HG02678 (cell line): Measurements from ENCODE around the gene IGFBP7.

Experiments used
- ATAC-seq: cut with Tn5 transposase; IDR thresholded peaks from one replicate; pipeline ENCODE4 v1.9.1; 2021; ENCODE audit warnings: mild to moderate bottlenecking, moderate library complexity; ENCODE audit not compliant: unreplicated experiment

The IGFBP7 gene, protein sequence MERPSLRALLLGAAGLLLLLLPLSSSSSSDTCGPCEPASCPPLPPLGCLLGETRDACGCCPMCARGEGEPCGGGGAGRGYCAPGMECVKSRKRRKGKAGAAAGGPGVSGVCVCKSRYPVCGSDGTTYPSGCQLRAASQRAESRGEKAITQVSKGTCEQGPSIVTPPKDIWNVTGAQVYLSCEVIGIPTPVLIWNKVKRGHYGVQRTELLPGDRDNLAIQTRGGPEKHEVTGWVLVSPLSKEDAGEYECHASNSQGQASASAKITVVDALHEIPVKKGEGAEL

DNA sequence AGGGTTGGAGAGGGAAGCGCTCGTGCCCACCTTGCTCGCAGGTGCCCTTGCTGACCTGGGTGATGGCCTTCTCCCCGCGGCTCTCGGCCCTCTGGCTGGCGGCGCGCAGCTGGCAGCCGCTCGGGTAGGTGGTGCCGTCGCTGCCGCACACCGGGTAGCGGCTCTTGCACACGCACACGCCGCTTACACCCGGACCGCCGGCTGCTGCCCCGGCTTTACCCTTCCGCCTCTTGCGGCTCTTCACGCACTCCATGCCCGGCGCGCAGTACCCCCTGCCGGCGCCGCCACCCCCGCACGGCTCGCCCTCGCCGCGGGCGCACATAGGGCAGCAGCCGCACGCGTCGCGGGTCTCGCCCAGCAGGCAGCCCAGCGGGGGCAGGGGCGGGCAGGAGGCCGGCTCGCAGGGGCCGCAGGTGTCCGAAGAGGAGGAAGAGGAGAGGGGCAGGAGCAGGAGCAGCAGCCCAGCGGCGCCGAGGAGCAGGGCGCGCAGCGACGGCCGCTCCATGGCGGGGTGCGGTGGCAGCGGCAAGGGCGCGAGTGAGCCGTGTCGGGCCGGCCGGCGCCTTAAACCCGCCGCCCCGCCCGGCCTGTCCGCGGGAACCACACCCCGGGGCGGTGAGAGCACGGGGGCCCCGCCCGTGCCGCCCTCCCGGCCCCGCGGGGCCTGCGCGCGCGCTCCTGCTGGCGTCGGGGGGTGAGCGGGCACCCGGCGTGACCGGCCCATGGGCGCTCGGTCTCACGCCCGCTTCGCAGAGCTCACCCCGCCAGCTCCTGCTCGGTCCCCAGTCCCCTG, at the start of gene IGFBP7:
TSS of gene IGFBP7 (minus strand) at position 539 of the 793 bp plus-strand sequence. CDS start at position 505, 34 bp downstream.
- no peak for ATAC-seq

DNA sequence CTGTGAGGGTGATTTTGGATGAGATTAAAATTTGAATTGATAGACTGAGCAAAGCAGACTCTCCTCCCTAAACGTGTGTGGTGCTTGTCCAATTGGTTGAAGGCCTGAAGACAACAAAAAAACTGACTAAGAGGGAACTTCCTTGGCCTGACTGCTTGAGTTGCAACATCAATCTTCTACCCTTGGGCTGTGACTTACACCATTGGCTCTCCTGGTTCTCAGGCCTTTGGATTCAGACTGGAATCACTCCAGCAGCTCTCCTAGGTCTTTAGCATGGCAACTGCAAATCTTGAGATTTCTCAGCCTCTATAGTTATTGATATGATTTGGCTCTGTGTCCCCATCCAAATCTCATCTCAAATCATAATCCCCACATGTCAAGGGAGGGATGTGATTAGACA, 49.7 kb upstream of the IGFBP7 start:
- no peak for ATAC-seq

DNA sequence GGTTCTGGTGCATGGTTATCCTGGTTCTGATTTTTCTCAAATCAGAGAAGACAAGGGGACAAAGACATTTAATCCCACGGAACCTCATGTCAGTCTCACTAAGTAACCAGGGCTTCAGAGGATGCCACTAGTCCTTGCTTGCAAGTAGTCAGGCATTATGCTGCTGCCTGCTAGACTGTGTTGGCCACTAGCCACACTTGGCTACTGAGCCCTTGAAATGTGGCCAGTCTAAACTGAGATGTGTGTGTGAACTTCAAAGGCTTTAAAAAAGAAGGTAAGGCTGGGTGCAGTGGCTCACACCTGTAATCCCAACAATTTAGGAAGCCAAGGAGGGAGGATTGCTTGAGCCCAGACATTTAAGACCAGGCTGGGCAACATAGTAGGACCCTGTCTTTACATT, 48.6 kb upstream of the IGFBP7 start:
- no peak for ATAC-seq

DNA sequence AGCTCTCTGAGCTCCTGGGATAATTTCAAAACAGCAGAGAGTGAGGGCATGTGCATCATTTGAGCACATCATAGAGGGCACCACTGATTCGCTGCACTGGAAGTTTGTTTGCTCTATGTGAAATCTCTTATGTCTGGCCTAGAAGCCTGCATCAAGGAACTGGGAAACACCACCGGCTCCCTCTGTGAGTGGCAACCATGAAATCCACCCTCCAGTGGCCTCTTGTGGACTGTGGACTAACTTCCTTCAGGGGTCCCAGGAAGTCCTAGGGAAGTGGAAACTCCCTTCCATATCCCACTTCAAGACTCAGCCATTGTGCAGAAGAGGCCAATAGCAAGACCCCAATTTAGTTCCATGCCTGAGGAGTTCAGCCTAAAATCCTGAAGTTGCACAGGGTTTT, 48.0 kb upstream of the IGFBP7 start:
- no peak for ATAC-seq

DNA sequence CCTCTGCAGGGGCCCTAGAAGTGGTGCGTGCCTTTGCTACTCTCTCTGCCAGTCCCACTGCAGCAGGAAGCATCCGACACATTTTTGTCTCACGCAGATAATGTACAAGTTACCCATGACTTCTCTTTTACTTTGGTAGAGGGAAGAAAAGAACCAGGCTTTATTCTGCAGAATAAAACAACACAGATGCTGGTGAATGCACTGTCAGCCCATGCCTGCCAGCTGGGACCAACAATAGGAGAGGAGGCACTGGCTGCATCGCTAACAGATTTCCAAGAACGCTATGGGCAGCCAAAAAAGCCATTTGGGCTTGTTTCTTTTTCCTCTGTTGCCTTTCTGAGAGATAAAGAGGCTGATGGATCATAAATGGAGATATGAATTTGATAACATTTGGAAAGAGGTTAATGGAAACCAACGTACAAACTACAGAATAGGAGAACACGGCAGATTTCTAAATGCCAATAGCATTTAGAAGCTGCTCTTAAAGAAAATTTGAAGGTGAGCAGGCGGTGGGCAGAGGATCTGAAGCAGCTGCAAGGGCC, 47.5 kb upstream of the IGFBP7 start:
- ATAC-seq: no peak

DNA sequence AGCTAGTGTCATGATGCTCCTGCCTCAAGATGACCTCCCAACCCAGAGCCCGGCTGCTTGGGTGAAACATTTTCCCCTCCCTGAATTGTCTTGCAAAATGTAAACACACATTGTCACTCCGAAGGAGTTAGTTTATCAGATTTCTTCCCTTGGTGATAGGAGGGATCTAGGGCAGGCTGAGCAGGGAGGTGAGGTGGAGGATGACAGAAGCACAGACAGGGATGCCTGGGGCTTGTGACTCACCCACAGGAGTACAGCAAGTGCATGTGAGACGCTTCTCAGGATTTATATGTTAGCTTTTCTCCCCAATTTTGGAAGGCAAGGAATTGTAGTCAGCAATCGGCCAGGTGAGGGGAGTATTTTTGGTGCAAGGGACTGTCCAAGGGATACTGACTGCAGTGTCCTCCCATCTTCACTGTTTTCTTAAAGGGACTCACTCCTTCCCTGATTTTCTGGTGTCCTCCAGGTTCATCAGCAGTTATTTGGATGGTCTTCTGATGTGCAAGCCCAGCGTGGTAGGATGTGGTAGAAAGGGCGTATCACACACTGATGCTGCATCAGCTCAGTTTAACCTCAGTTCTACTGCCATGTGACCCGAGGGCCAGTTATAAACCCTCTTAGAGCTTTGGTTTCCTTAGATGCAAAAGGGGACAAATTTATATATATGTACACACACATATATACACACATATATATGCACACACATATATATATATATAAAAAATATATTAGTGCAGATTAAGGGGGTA, 46.2 kb upstream of the IGFBP7 start:
- no peak for ATAC-seq

DNA sequence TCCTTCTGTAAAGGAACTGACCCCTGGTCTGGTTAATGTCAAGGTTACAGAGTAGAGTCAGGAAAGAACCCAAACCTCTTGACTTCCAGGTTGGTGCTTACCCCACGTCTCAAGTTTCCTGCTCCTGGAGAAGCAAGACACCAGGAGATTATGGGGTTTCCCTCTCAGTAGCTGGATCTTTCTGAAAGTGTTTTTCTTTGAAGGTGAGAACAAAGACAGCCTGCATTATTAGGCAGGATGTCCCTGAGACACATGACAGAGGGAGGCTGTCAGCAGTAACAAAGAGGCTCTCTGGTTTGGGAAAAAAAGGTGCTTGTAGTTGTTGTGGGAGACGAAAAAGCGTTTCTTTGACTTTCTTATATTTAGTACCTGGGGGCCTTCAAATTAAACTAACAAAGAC, 44.7 kb upstream of the IGFBP7 start:
- no peak for ATAC-seq

DNA sequence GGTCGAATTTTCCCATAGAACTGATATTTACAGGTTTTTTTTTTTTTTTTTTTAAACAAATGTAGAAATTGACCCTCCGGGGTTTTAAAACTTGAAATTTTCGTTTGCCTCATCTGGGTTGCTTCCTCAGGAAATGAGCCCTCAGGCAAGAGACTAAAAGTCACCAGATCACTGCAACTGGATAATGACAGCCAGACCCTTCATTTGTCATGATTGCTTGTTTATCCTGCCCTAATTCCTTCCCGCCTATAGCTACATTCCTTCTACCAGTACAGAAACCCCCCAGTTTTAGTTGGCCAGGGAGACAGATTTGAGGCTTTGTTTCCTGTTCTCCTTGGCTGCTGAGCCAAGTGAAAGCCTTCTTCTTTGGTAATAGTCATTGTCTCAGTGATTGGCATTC, 44.0 kb upstream of the IGFBP7 start:
- no peak for ATAC-seq

DNA sequence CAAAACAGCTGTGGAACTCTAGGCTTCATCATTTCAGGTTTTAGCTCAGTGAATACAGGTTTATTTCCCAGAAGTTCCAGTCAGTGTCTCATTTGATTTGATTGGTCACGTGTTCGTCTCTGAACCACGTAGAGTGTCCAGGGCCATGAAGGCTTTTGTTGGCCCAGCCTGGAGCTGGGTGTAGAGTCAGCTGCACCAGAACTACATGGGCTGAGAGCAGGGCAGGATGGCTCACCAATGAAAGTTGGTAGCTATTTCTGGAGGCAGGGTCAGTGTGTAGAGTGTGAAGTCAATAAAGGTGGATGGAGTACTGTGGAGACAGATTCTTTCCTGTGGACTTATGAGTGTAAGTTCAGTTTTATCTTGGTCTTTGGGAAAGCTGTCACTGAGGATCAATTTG, 43.0 kb upstream of the IGFBP7 start:
- no peak for ATAC-seq

DNA sequence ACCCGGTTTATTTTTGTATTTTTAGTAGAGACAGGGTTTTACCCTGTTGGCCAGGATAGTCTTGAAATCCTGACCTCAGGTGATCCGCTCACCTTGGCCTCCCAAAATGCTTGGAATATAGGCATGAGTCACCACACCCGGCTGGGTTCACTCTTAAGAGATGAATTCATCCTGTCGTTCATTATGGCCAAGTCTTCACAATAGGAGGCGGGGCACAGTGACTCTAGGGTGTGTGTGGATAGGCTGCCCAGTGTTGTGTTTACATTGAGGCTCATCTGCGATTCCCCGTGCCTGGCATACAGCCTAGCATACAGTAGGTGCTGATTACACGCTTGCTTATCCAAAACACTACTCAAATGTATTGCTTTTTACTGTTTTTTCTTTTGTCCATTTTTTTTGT, 41.3 kb upstream of the IGFBP7 start:
- no peak for ATAC-seq

DNA sequence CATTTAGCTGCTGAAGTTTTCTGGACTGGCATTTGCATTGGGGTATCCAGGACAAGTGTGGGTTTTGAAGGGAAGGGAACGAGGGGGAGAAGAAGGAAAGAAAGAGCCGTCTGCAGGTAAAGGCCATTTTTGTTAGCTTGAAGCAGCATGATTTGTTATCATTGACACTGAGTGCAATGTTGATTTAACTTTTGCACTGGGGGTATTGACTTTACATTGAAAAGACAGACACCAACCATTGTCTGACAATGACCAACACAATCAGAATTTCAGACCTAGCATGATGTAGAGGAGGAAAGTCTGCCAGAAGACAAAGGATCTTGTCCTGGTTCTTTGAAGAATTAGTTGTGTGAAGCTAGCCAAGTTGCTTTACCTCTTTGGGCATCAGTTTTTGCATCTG, 39.6 kb upstream of the IGFBP7 start:
- ATAC-seq: no peak

DNA sequence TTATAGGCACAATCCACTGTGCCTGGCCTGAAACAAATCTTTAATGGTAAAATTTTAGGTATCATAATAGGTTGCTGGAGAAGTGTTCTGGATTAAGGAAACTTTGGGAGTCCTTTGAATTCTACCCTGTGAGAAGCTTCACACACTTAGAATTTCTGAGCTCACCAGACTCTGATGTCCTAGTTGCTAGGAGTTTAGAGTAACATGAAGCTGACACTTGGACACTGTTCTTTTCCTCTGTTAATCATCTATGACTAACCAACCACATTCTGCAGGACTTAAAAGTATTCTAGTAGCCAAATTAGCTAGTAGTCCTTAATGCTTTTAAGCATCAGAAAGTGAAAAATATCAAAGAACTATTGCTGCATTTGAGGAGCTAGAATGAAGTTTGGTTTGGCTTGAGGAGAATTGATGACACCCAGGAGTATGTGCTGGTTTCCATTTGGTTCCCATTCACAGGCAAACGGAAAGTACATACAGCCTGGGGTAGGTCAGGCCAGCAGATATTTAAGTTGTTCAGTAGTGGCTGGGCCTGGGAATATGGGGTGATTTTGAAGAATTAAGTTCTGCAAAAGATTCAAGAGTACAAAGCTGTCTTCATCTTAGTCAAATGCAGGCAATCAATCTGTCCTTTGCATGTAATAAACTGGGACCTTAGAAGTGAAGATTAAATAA, 38.8 kb upstream of the IGFBP7 start:
- ATAC-seq: no peak

DNA sequence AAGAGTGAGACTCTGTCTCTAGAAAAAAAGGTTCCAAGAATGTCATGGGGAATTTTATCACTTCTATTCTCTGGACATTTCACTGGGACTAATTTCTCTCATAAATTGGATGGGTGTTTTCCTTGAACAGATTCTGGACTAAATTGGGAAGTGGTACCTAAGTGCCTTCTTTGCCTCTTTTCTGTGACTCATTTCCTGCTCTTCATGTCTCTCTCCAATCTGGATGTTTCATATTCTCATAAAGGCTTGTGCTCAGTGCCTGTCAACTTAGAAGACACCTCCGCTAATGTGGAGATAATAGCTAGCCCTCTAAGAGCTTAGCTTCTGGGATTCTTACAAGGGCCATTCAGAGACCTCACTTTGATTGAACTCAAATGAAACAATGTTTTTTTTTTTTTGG, 38.0 kb upstream of the IGFBP7 start:
- ATAC-seq: no peak

DNA sequence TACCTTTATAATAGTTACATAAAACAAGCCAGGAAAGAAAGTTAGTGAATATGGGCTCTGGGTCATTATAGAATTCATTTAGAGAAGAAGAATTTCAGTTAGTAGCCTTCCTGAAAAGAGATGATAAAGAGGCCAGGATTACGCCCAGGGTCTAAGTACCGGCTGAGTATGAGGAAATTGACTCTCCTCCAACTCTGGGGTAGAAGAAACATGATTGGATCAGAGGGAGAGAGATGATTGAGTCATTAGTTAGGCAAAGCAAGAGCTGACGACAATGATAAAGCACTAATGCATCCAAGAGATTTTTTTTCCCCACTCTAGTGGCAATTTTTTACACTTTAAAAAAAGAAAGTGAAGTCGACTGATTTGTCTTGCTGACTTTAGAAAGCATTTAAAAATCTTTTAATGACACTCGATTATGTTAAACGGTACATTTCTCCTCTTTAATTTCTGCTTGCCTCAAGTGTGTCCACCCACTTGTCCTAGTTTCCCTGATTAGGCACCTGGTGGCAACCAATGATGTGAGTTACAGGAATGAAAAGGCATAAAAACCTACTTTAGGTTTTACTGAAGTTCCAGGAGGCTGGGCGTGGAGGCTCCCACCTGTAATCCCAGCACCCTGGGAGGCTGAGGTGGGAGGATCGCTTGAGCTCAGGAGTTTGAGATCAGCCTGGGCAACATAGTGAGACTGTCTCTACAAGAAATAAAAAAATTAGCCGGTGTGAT, 37.3 kb upstream of the IGFBP7 start:
- no peak for ATAC-seq

DNA sequence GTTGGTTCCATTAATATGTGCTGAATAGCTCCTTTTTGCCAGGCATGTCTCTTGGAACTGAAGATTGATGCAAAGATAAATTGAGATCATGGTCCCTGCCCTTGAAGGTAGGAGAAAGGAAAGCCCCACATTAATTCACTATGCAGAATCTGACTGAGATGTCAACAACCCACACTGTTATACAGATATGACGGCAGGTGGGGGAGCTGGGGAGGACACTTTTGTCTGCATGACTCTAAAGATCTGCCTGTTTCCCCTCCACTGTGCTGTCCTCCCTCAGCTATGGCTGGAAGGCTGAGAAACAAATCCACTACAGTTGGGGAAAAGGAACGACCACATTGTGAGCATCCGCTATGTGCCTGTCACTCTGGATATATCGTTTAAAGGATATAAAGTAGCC, 36.3 kb upstream of the IGFBP7 start:
- no peak for ATAC-seq

DNA sequence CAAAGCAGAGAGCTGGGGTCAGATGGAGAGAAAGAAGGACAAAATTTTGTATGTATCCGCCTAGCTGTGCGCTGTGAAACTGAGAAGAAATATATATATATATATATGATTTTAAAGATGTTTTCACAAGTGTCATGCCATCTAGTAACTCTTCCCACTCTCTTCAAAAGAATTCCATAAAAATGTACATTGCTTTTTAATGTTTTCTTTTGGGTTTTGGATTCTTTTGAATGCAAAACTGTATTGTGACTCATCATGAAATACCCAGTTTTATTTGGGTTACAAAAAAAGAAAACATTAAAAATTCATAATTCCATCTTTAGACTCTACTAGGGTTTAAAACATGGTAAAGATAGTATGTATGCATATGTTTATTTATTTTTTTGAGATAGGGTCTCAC, 34.3 kb upstream of the IGFBP7 start:
- no peak for ATAC-seq

DNA sequence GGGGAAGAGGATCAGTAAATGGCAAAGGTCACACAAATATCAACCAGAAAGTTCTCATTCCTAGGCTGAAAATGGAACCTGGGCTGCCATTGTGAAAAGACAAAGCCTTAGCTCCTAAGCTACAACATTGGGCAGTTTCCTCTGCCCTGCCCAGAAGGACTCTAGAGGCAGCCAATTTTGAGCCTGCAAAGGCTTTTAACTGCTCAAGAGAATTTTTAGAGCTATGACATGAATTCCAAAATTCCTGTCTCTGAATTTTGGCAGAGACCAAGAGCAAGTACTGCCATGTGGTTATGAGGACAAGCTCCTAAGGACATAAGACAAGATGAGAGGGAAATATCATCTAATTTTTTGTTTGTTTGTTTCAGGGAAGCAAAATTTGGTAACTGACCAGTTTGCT, 29.6 kb upstream of the IGFBP7 start:
- ATAC-seq: no peak

DNA sequence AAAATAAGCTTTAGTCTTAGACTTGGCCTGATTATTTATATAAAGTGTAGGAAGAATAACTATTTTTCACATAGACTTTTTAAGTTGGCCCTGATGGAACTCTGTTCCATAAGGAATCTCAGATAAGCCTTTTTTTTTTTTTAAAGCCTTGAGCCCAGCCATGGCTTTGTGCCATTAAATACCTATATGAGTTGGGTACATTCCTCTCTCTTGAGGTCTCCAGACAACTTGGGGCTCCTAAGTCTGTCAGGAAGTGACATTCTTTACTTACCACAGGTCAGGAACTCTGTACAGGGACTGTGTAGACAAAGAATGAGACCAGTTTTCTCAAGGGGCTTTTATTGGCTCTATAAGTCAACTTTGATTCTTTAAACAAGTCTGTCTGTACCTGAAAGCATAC, 27.1 kb upstream of the IGFBP7 start:
- ATAC-seq: no peak

DNA sequence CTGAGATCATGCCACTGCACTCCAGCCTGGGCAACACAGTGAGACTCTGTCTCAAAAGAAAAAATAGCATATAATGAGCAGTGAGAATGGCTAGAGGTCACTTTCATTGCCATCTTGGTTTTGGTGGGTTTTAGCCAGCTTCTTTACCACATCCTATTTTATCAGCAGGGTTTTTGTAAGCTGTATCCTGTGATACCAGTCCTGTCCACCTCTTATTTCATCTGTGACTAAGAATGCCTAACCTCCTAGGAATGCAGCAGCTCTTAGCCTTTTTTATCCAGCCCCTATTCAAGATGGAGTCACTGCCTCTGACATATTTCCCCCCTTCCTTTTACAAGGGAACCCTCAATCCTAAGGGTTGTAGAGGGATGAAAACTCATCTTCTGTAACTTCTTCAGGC, 26.1 kb upstream of the IGFBP7 start:
- no peak for ATAC-seq

DNA sequence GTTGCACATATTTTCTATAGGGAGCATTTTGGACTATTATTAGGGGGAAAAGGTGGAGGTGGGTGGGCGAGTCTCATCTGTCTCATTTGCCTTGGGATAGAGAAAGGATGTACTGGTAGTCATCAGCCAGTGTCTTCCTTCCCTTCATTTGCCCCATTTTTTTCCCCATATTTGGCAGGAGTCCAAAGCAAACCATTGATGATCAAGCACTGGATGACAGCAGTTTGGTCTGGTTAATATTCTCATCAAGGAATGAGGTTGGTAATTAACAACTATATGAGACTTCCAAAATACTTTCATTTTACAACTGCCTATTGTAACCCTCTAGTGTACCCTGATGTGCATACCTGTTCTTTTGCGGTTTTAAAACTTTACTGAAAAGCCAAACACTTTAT, 22.6 kb upstream of the IGFBP7 start:
- ATAC-seq: no peak
